ENCODE measurements around the gene TSPEAR.
"Not testable (repeated sequence)": the region's sequence is repeated elsewhere in the genome, so short reads cannot be mapped to it uniquely, and the experiment has no call there.

DNA sequence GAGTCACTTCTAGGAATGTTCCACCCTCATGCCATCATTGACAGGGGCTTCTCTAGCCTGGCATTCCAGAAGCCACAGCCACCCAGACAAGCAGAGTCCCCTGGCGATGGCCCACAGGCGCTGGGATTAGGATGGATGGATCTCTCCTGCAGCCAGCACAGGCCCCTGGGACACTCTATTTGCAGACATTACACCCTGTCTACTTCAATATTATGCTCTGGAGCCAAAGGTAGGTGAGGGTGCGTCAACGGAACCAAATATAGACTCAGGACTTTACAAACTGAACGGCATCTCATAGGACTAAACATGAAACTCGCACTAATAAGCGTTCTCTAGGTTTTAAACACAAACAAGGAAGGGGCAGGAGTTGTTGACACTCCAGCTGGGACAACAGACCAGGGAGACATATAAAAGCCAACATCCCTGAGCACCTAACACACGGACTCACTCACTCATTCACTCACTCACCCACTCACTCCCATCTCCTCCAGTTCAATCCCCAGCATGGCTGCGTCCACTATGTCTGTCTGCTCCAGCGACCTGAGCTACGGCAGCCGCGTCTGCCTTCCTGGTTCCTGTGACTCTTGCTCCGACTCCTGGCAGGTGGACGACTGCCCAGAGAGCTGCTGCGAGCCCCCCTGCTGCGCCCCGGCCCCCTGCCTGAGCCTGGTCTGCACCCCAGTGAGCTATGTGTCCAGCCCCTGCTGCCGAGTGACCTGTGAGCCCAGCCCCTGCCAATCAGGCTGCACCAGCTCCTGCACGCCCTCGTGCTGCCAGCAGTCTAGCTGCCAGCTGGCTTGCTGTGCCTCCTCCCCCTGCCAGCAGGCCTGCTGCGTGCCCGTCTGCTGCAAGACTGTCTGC, 111.0 kb downstream of the TSPEAR start, which contains the start of gene KRTAP10-7:
- TF ChIP-seq NR1H2 (CRISPR knock-in tag; IDR thresholded peaks at IDR 0.05); FOXK1 (CRISPR knock-in tag; IDR thresholded peaks at IDR 0.05); NFE2L1 (CRISPR knock-in tag; IDR thresholded peaks at IDR 0.05); ZBTB21 (CRISPR knock-in tag; IDR thresholded peaks at IDR 0.05; ENCODE audit: borderline replicate concordance); ZNF423 (CRISPR knock-in tag; IDR thresholded peaks at IDR 0.05); GABPB1 (CRISPR knock-in tag; IDR thresholded peaks at IDR 0.05); FOXP1 (CRISPR knock-in tag; IDR thresholded peaks at IDR 0.05; ENCODE audit: borderline replicate concordance); ATF1 (CRISPR knock-in tag; IDR thresholded peaks at IDR 0.05); ESRRA (CRISPR knock-in tag; IDR thresholded peaks at IDR 0.05; ENCODE audit: borderline replicate concordance): not testable (repeated sequence)
- TF ChIP-seq, protein P1, sequence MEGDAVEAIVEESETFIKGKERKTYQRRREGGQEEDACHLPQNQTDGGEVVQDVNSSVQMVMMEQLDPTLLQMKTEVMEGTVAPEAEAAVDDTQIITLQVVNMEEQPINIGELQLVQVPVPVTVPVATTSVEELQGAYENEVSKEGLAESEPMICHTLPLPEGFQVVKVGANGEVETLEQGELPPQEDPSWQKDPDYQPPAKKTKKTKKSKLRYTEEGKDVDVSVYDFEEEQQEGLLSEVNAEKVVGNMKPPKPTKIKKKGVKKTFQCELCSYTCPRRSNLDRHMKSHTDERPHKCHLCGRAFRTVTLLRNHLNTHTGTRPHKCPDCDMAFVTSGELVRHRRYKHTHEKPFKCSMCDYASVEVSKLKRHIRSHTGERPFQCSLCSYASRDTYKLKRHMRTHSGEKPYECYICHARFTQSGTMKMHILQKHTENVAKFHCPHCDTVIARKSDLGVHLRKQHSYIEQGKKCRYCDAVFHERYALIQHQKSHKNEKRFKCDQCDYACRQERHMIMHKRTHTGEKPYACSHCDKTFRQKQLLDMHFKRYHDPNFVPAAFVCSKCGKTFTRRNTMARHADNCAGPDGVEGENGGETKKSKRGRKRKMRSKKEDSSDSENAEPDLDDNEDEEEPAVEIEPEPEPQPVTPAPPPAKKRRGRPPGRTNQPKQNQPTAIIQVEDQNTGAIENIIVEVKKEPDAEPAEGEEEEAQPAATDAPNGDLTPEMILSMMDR (IDR thresholded peaks at IDR 0.05), result not testable (repeated sequence)
- TF ChIP-seq, protein P2, sequence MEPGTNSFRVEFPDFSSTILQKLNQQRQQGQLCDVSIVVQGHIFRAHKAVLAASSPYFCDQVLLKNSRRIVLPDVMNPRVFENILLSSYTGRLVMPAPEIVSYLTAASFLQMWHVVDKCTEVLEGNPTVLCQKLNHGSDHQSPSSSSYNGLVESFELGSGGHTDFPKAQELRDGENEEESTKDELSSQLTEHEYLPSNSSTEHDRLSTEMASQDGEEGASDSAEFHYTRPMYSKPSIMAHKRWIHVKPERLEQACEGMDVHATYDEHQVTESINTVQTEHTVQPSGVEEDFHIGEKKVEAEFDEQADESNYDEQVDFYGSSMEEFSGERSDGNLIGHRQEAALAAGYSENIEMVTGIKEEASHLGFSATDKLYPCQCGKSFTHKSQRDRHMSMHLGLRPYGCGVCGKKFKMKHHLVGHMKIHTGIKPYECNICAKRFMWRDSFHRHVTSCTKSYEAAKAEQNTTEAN (CRISPR knock-in tag; IDR thresholded peaks at IDR 0.05), result not testable (repeated sequence)
- TF ChIP-seq, protein P3, sequence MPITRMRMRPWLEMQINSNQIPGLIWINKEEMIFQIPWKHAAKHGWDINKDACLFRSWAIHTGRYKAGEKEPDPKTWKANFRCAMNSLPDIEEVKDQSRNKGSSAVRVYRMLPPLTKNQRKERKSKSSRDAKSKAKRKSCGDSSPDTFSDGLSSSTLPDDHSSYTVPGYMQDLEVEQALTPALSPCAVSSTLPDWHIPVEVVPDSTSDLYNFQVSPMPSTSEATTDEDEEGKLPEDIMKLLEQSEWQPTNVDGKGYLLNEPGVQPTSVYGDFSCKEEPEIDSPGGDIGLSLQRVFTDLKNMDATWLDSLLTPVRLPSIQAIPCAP (CRISPR knock-in tag; IDR thresholded peaks at IDR 0.05), result not testable (repeated sequence)
- TF ChIP-seq, protein P4, sequence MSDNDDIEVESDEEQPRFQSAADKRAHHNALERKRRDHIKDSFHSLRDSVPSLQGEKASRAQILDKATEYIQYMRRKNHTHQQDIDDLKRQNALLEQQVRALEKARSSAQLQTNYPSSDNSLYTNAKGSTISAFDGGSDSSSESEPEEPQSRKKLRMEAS (CRISPR knock-in tag; IDR thresholded peaks at IDR 0.05), result not testable (repeated sequence)
- TF ChIP-seq, protein P5, sequence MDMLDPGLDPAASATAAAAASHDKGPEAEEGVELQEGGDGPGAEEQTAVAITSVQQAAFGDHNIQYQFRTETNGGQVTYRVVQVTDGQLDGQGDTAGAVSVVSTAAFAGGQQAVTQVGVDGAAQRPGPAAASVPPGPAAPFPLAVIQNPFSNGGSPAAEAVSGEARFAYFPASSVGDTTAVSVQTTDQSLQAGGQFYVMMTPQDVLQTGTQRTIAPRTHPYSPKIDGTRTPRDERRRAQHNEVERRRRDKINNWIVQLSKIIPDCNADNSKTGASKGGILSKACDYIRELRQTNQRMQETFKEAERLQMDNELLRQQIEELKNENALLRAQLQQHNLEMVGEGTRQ (CRISPR knock-in tag; IDR thresholded peaks at IDR 0.05), result not testable (repeated sequence)
